ENCODE data around the gene TPSB2. TPM values are rescaled to one million over a fixed set of nuclear protein-coding genes. Genes with fewer than 3 reads are reported as not detected.

TPSB2 gene
- total RNA-seq, 1 donor from 2014 or later = 5.5 TPM

DNA sequence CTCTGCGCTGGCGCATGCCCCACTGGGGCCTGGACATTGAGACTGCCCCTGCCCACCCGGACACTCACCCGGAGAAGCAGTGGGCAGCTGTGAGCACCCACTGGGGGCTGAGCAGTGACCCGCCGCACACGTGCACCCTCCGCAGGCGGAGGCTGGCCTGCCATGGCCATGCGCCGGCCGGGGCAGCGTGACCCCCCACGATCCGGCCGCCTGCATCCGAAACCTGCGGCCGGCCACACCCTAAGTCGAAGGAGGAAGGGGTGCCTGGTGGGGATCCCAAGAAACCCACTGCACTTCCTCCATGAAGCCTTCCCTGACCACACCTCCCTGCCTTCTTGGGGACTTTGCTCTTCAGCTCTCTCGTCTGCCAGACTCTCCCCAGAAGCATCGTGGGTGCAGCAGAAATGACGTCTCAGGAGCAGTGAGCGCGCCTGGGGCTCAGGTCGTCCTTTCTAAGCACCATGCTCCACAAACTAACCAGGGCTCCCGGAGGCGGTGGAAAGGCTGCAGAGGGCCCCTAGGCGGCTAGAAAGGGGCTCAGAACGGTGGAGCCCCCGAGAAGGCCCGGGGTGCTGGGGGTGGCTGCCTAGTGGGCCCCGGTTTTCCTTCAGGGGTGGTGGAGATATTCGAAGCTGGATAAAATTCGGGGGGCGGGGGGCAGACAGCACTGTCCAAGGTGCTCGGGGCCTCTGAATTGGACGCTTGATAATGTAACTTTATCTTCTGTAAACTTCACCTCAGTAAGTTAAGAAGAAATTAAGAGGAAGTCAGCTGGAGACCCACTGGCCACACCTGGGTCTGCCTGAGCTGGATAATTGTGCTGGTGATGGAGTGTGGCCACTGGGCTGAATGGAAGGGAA is 6.4 kb downstream of the TPSB2 start:
- intact Hi-C loops (cut with DNase I) = no loop called here
- DNase-seq (ENCODE audit: low spot score) = no peak

GRCh38 chr16:1222553-1223354 is 7.2 kb downstream of the TPSB2 start:
- no peak for DNase-seq (ENCODE audit: low spot score)
- intact Hi-C loops (cut with DNase I) = no loop called here

DNA sequence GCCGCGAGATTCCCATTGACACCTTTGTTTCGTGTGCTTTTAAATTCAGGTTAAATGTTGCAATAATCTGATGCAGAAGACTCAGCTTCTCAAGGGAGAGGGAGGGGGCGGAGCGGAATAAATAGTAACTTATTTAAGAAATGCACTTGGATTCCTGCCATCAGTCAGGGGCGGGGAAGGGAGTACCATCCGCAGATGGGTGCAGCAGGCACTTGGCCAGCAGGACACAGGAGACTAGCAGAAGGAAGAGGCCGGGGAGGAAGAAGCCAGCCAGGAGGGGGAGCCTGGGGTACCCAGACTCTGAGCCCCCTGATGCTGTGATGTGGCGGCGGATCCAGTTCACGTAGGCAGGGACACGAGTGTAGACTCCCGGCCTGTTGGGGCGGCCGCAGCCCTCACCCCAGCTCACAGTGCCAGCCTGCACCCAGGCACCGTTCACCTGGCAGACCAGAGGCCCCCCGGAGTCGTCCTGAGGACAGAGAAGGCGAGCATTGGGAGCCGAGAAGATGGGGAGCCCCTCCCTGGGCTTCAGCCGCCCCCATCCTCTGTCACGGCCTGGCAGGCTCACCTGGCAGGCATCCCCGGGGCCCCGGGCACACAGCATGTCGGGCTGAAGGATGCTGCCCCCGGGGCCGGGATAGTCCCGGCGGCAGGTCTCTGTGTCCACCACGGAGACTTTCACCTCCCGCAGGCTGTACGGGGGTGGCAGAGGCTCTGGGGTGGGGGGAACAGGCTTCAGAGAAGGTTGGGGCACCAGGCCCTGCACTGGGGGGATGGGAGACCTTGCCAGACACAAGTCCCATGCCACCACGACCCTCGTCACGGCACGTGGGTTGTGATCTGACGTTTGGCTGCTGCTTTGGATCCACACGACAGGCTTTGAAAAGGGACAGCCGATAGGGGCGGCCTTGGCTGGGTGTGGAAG is 8.1 kb downstream of the TPSB2 start:
- intact Hi-C loops (cut with DNase I) = no loop called here
- DNase-seq (ENCODE audit: low spot score) = no peak

- intact Hi-C loops (cut with DNase I) = no loop called here
These were observed 8.9 kb downstream of the TPSB2 start for GRCh38 chr16:1220841-1221627.

DNA sequence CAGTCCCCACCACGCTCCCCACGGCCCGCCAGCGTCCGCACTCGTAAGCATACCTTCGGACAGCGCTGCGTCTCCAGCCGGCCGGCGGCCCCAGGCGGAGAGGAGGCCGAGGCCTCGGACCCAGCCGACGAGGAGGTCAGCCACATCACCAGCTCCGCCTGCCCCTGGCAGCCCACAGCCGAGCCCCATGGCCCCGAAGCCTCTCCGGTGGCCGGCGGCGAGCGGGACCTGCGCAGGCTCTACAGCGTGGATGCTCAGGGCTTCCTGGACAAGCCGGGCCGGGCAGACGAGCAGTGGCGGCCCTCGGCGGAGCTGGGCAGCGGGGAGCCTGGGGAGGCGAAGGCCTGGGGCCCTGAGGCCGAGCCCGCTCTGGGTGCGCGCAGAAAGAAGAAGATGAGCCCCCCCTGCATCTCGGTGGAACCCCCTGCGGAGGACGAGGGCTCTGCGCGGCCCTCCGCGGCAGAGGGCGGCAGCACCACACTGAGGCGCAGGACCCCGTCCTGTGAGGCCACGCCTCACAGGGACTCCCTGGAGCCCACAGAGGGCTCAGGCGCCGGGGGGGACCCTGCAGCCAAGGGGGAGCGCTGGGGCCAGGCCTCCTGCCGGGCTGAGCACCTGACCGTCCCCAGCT is 9.8 kb downstream of the TPSB2 start:
- intact Hi-C loops (cut with DNase I) = no loop called here
- DNase-seq (ENCODE audit: low spot score) = no peak

More at GRCh38 chr16:1220841-1221627, 8.9 kb downstream of the TPSB2 start:
- no peak for DNase-seq (ENCODE audit: low spot score)

- DNase-seq (ENCODE audit: low spot score) = no peak
These were observed 10.9 kb downstream of the TPSB2 start for GRCh38 chr16:1218930-1219611.

GRCh38 chr16:1218061-1218929 is 11.7 kb downstream of the TPSB2 start:
- DNase-seq (ENCODE audit: low spot score) = no peak
- intact Hi-C loops (cut with DNase I) = no loop called here

More at GRCh38 chr16:1218930-1219611, 10.9 kb downstream of the TPSB2 start:
- intact Hi-C loops (cut with DNase I) = no loop called here

DNA sequence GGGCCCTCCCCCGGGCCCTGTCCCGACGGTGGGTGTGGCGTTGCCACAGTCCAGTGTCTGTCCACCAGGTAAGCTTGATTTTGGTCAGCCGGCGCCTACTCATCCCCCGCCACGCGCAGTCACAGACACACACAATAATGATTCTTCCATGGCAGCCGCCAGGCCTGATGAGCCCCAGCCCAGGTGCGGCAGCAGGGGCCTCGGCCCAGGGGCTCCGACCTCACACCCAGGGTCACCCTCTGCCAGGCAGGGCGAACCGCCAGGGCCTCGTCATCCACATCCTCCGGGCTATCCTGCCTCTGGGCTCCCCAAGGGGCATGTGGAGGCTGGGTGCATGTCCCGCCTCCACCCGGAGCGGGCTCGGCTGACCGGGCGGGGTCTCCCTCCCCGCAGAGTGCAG is 12.5 kb downstream of the TPSB2 start:
- intact Hi-C loops (cut with DNase I) = no loop called here
- DNase-seq (ENCODE audit: low spot score) = no peak

DNA sequence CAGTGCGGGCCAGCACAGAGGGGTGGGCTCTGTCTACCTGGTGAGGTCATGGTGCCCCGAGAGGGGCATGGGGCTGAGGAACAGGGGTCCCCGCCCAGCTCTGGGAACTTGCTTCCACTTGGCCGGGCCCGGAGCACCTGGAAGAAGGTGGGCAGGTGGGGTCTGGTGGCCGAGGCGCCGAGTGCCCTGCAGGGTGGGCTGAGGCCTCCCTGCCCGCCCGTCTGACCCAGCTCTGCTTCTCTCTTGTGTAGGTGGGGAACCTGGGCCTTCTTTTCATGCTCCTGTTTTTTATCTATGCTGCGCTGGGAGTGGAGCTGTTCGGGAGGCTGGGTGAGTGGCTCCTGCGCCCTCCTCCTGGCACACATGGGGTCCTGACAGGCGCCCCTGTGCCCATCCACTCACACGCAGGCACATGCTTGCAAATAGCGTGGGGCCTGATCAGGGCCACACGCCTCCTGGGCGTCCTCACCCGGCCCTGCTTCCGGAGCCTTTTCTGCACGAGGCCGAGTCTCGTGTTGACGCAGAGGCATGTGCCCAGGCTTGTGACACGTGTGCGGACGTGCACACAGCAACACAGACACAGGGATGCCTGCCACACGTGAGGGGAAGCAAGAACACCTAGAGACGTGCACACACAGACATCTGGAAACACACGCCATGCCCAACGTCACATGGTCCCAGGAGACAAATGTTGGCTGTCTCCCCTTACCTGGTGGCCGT is 13.1 kb downstream of the TPSB2 start:
- intact Hi-C loops (cut with DNase I) = no loop called here
- no peak for DNase-seq (ENCODE audit: low spot score)

- intact Hi-C loops (cut with DNase I) = no loop called here
- DNase-seq (ENCODE audit: low spot score) = no peak
These were observed 13.7 kb downstream of the TPSB2 start for GRCh38 chr16:1216296-1216619.

DNA sequence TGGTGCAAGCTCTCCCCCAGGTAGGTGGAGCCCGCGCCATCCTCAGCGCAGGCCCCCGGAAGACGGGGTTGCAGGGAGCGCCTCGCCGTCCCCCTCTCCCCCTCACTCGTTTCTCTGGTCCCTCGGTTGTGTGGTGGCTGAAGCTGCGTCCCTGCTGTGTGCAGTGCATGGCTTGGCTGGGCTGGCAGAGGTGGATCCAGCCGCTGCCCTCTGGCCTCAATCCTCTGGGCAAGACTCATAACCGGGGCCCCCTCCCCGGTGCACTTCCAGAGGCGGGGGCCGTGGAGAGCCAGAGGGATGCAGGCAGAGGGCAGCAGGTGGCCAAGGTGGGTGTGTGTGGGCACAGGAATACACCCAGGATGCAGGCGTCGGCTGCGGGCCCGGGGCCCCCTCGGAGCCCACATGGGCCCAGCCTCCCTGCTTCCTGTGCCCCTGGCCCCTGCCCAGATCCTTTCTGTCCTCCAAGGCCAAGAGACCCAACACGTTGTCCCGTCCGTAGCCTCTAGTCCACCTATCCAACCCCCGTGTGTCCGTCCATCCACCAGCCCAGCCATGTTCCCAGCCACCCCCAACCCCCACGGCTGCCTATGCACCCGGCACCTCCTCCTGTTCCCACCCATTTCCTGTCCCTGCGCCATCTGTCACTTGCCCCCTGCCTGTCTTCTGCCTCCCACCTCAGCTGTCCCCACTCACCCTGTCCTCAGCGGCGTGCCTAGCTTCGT is 14.2 kb downstream of the TPSB2 start:
- no peak for DNase-seq (ENCODE audit: low spot score)
- intact Hi-C loops (cut with DNase I) = no loop called here

DNA sequence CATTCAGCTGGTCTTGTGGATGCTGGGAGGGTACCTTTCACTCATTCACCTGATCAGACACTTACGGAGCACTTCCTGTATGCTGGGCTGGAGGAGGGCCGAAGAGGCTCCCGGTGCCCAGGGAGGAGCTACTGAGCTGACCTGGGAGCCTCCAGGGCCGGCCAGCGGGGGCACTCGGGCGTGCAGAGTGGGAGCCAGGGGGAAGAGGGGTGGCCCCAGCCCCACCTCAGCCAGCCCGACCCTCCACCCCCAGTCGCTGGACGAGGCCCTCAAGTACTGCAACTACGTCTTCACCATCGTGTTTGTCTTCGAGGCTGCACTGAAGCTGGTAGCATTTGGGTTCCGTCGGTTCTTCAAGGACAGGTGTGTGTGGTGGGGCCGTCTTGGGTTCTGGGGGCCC is 15.3 kb downstream of the TPSB2 start:
- DNase-seq (ENCODE audit: low spot score) = no peak
- intact Hi-C loops (cut with DNase I) = no loop called here

DNA sequence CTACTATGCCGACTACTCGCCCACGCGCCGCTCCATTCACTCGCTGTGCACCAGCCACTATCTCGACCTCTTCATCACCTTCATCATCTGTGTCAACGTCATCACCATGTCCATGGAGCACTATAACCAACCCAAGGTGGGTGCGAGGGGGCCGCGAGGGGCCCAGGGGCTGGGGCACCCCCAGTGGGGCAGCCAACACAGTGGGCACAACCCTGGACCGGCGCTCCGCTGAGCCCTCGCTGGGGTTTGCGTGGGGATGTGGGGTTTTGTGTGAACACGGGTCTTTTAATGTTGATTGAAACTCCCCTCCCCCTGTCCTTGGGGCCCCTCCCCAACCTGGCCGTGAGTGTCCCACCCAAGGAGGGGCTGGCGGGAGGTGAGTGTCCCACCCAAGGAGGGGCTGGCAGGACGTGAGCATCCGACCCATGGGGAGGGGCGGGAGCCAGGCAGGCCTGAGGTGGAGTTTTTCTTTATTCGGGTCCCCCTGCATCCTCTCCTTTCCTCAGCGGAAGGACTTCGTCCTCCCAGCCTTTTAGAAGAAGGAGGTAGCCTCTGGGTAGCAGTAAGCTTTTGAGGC is 16.1 kb downstream of the TPSB2 start:
- intact Hi-C loops (cut with DNase I) = no loop called here

DNA sequence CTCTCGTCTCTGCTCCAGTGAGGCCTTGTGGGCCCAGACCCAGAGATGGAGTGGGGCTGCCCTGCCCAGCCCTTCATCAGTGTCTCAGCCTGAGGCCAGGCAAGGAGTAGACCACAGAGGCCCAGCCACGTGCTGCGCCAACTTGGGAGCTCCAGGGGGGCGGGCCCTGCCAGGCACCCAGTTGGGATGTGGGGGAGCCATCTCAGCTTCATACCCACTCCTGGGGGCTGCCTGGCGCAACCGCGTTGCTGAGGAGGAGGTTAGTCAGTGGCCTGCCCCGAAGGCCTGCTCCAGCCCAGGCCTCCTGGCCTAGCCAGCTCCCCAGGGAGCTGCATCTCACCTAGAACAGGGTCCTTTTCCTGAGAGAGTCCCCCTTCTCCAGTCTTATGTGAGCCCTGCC is 16.8 kb downstream of the TPSB2 start:
- DNase-seq (ENCODE audit: low spot score) = no peak
- intact Hi-C loops (cut with DNase I) = no loop called here

More for the DNA sequence above, 16.1 kb downstream of the TPSB2 start:
- DNase-seq (ENCODE audit: low spot score) = no peak

DNA sequence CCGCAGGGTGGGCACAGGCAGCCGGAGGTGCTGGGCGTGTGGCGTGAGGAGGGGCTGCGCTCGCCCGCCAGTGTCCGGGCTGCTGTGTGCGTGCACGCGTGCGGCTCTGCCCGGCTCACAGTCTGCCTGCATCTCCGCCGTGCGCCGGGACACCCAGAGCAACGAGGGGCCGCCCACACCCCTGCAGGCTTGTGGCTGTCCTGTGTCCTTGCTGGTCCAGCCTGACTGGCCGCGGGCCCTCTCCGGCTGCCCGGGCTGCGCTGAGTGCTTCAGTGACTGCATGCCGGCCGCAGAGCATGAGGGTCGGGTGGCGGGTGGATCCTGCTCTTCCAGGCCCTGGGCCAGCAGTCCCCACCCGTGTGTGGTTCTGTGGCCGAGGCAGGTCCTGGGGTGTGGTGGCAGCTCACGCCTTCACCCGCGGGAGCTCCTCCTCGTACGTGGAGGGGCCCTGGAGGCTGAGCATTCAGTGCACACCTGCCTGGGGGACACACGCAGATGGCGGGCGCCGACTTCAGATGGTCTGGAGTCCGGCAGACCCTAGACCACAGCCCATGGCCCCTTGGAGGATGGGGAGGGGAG is 17.3 kb downstream of the TPSB2 start:
- intact Hi-C loops (cut with DNase I) = no loop called here

More for the DNA sequence above, 17.3 kb downstream of the TPSB2 start:
- DNase-seq (ENCODE audit: low spot score) = no peak
